ENCODE measurements around the gene SREBF1. TPM values are rescaled to one million over a fixed set of nuclear protein-coding genes. Genes with fewer than 3 reads are reported as not detected.

SREBF1 gene
- total and polyA plus RNA-seq, 2 of the 8 experiments (the other 6 are each of a cell fraction or from before 2014, with no cell fraction given): 28.6 to 70.8 TPM

- TF ChIP-seq SP1 (IDR thresholded peaks at IDR 0.05; ENCODE audit: low read depth, low read length): no peak
Measured at GRCh38 chr17:17860766-17861107, 24.0 kb upstream of the SREBF1 start (continued).
